ENCODE data around the gene GRM3. TPM values are rescaled to one million over a fixed set of nuclear protein-coding genes. Genes with fewer than 3 reads are reported as not detected.
A peak's percentile ranks its signal among the peaks of the same experiment; 100 is the strongest.

The GRM3 gene
- total RNA-seq, 2 experiments from 2014 or later, result not detected

- Histone ChIP-seq H3K27ac (ENCODE audit: low read depth, low read length, poor library complexity, severe bottlenecking) (no peak overlapping the region), H3K36me3 (ENCODE audit: insufficient read depth, low read length) (no peaks in the 10 kb centered on the region), H2AFZ (ENCODE audit: low read length) (no peak overlapping the region), H3K9me2 (ENCODE audit: insufficient read depth, low read length) (no peaks in the 10 kb centered on the region), H3K4me1 (ENCODE audit: insufficient read depth, low read length, poor library complexity, severe bottlenecking) (no peaks in the 10 kb centered on the region), H3K4me3 (ENCODE audit: low read depth, low read length, poor library complexity, severe bottlenecking) (no peak overlapping the region), H3K4me2 (ENCODE audit: low read length) (no peak overlapping the region), H3K9me3 (ENCODE audit: low read length) (no peaks in the 10 kb centered on the region), H4K20me1 (ENCODE audit: insufficient read depth, low read length) (no peaks in the 10 kb centered on the region), H3K79me2 (ENCODE audit: insufficient read depth, low read depth, low read length) (no peaks in the 10 kb centered on the region)
- BruUV-seq (replicated peaks), result no TSS peak
- intact Hi-C loops (cut with micrococcal nuclease; ENCODE audit: unreplicated experiment), result loop anchor here (5.0 kb wide), 1 partner anchor 923 kb away; no protein-coding TSS in a partner anchor
- ChIA-PET POLR2A (interaction anchor here (1.7 kb wide), 1 partner anchor 16 kb away, joined by 4 read pairs; no protein-coding TSS in a partner anchor), CTCF (ENCODE audit: unreplicated experiment) (no interaction called here)
- DNase-seq (ENCODE audit: low spot score), result peak; percentile 23
- no peak for TF ChIP-seq EZH2phosphoT487 (IDR thresholded peaks at IDR 0.05; ENCODE audit: borderline replicate concordance, low read depth, low read length)
- TF ChIP-seq CTCF (conservative IDR thresholded peaks at IDR 0.05; ENCODE audit: low read length), result peak; percentile 73
Measured at GRCh38 chr7:86814661-86815379, 171.1 kb downstream of the GRM3 start.

- Histone ChIP-seq H3K4me3 (ENCODE audit: low read depth, low read length, poor library complexity, severe bottlenecking) (no peak overlapping the region), H4K20me1 (ENCODE audit: insufficient read depth, low read length) (no peaks in the 10 kb centered on the region), H3K9me2 (ENCODE audit: insufficient read depth, low read length) (no peaks in the 10 kb centered on the region), H3K27ac (ENCODE audit: low read depth, low read length, poor library complexity, severe bottlenecking) (no peak overlapping the region), H3K4me2 (ENCODE audit: low read length) (no peak overlapping the region), H3K4me1 (ENCODE audit: insufficient read depth, low read length, poor library complexity, severe bottlenecking) (no peaks in the 10 kb centered on the region), H3K36me3 (ENCODE audit: insufficient read depth, low read length) (no peaks in the 10 kb centered on the region), H2AFZ (ENCODE audit: low read length) (no peak overlapping the region), H3K79me2 (ENCODE audit: insufficient read depth, low read depth, low read length) (no peaks in the 10 kb centered on the region), H3K9me3 (ENCODE audit: low read length) (no peaks in the 10 kb centered on the region)
- no TSS peak for BruUV-seq (replicated peaks)
- POLR2A ChIA-PET, result no interaction called here
- no peak for DNase-seq (ENCODE audit: low spot score)
- TF ChIP-seq CTCF (conservative IDR thresholded peaks at IDR 0.05; ENCODE audit: low read length) (no peak), EZH2phosphoT487 (IDR thresholded peaks at IDR 0.05; ENCODE audit: borderline replicate concordance, low read depth, low read length) (no peak)
- CTCF ChIA-PET (ENCODE audit: unreplicated experiment), result no interaction called here
- intact Hi-C loops (cut with micrococcal nuclease; ENCODE audit: unreplicated experiment), result loop anchor here (5.0 kb wide), 1 partner anchor 923 kb away; no protein-coding TSS in a partner anchor
Measured at GRCh38 chr7:86815556-86815955, 171.8 kb downstream of the GRM3 start.

- no peak overlapping the region for H3K4me3 ChIP-seq (ENCODE audit: low read depth, low read length, poor library complexity, severe bottlenecking)
- ChIA-PET CTCF (ENCODE audit: unreplicated experiment) (no interaction called here), POLR2A (no interaction called here)
- no peaks in the 10 kb centered on the region for H3K36me3 ChIP-seq (ENCODE audit: insufficient read depth, low read length)
- TF ChIP-seq CTCF (conservative IDR thresholded peaks at IDR 0.05; ENCODE audit: low read length) (no peak), EZH2phosphoT487 (IDR thresholded peaks at IDR 0.05; ENCODE audit: borderline replicate concordance, low read depth, low read length) (no peak)
- intact Hi-C loops (cut with micrococcal nuclease; ENCODE audit: unreplicated experiment), result loop anchor here (5.0 kb wide), 1 partner anchor 927 kb away; no protein-coding TSS in a partner anchor
- no peak overlapping the region for H3K27ac ChIP-seq (ENCODE audit: low read depth, low read length, poor library complexity, severe bottlenecking)
- no peak overlapping the region for H3K4me2 ChIP-seq (ENCODE audit: low read length)
- no peaks in the 10 kb centered on the region for H3K9me2 ChIP-seq (ENCODE audit: insufficient read depth, low read length)
- no TSS peak for BruUV-seq (replicated peaks)
- no peaks in the 10 kb centered on the region for H3K9me3 ChIP-seq (ENCODE audit: low read length)
- no peaks in the 10 kb centered on the region for H3K79me2 ChIP-seq (ENCODE audit: insufficient read depth, low read depth, low read length)
- no peaks in the 10 kb centered on the region for H3K4me1 ChIP-seq (ENCODE audit: insufficient read depth, low read length, poor library complexity, severe bottlenecking)
- DNase-seq (ENCODE audit: low spot score), result no peak
- H4K20me1 ChIP-seq (ENCODE audit: insufficient read depth, low read length), result no peaks in the 10 kb centered on the region
- H2AFZ ChIP-seq (ENCODE audit: low read length), result no peak overlapping the region
Measured at GRCh38 chr7:86818903-86819302, 175.2 kb downstream of the GRM3 start.

Measured in OCI-LY7 (cell line).